Testis (tissue), 3 donors: Measurements from ENCODE around the gene TRIM8. TPM values are rescaled to one million over a fixed set of nuclear protein-coding genes. Genes with fewer than 3 reads are reported as not detected.

Source experiments
- DNase-seq: peaks from one replicate; pipeline ENCODE4 v3.0.0-alpha.2; 2019
- H3K27ac ChIP-seq, 2 donors: fragments of 200-600 bp; sonication (generic); one replicate each; pipeline ENCODE4 v1.5.1; 2019
- H3K27me3 ChIP-seq: fragments of 200-600 bp; sonication (generic); one replicate; pipeline ENCODE4 v1.5.1; 2019
- H3K36me3 ChIP-seq: fragments of 200-600 bp; sonication (generic); one replicate; pipeline ENCODE4 v1.5.1; 2017; ENCODE audit warnings: low read depth; ENCODE audit errors: missing control alignments
- H3K4me1 ChIP-seq: fragments of 200-600 bp; sonication (generic); one replicate; pipeline ENCODE4 v1.5.1; 2019
- H3K4me3 ChIP-seq, 2 donors: fragments of 200-600 bp; sonication (generic); one replicate each; pipeline ENCODE4 v1.5.1; 2017 to 2019
- H3K9me3 ChIP-seq: fragments of 200-600 bp; sonication (generic); one replicate; pipeline ENCODE4 v1.5.1; 2017
- POLR2A ChIP-seq: fragments of 450-650 bp; IDR thresholded peaks from one replicate; pipeline ENCODE4 v1.6.1; 2017; ENCODE audit warnings: antibody characterized with exemption, mild to moderate bottlenecking, moderate library complexity
- WGBS, 2 donors: methylation state at CpG; one replicate each; pipeline ENCODE4 v1.1.5; 2018; 5-methylcytosine and 5-hydroxymethylcytosine counted together
- intact Hi-C: fragments of 100-400 bp; cut with DNase I; formaldehyde crosslinking; loops from one replicate; pipeline ENCODE4 v1.15.1; 2023; ENCODE audit warnings: low total_unique reads
- polyA plus RNA-seq: library from polyadenylated mRNA; stranded (reverse); fragments of 350-450 nt; fragmentation: Illumina TruSeq; extraction: RNeasy Lipid Tissue Mini Kit (QIAGEN cat#74804); gene quantifications from one replicate; pipeline ENCODE4 v1.2.3, GENCODE V29; 2014; ENCODE audit warnings: low read depth, low replicate concordance; ENCODE audit not compliant: insufficient read depth
- total RNA-seq, 2 donors: library from RNA; depleted of rRNA; stranded (reverse); fragments of >200 nt; gene quantifications; one replicate each; pipeline ENCODE4 v1.2.3, GENCODE V29; 2016
- TF ChIP-seq, protein P1 (sequence below), 3 experiments: fragments of 450-650 bp in 2 of 3; fragments of 200-600 bp in 1 of 3; sonication (generic) in 1 of 3; IDR thresholded peaks; one replicate each; pipeline ENCODE4 v1.5.1; 2016 to 2019; ENCODE audit warnings: antibody characterized with exemption in 3 of 3, mild to moderate bottlenecking in 2 of 3, moderate library complexity in 1 of 3

The TRIM8 gene
- total and polyA plus RNA-seq, 3 donors from 2014 or later = 69.8 to 170 (median 114) TPM

DNA sequence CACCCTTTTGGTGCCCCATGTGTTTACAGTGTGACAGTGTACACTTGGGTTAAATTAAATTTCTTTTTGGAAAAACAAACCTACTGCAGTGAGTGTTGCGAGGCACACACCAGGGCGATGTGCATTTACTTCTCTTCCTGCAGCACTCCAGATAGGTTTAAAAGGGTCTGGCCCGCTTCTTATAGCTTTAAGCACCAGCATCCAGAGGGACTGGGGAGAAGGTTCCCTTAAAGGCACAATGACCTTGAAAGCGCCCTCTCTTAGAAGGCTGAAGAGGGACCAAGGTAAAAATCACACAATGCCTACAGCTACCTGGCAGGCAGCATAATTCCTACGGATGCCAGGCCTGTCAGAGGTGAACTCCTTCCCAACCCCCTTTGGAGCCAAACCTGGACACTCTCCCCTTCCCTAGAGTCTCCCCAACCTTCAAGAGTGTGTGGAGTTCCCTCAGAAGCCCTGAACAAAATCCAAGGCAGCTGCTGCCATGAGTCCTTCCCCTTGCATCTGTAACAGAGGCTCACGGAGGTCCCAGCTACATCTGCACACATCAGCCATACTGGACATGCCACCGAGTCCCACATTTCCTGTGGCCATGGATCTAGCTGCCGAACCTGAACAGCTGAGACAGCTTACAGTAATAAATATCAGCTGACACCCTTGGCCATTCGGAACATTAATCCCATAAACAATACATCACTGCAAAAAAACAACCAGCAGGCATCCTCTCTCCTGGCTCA lies 33.2 kb downstream of the TRIM8 start:
- Histone ChIP-seq H3K27me3 (no peaks in the 10 kb centered on the region), H3K27ac (peak overlapping the region; percentile 61 to 84), H3K36me3 (no peaks in the 10 kb centered on the region), H3K4me1 (peaks cover 67% of the 10 kb centered on the region), H3K9me3 (no peaks in the 10 kb centered on the region), H3K4me3 (no peak overlapping the region)
- TF ChIP-seq, protein P1, sequence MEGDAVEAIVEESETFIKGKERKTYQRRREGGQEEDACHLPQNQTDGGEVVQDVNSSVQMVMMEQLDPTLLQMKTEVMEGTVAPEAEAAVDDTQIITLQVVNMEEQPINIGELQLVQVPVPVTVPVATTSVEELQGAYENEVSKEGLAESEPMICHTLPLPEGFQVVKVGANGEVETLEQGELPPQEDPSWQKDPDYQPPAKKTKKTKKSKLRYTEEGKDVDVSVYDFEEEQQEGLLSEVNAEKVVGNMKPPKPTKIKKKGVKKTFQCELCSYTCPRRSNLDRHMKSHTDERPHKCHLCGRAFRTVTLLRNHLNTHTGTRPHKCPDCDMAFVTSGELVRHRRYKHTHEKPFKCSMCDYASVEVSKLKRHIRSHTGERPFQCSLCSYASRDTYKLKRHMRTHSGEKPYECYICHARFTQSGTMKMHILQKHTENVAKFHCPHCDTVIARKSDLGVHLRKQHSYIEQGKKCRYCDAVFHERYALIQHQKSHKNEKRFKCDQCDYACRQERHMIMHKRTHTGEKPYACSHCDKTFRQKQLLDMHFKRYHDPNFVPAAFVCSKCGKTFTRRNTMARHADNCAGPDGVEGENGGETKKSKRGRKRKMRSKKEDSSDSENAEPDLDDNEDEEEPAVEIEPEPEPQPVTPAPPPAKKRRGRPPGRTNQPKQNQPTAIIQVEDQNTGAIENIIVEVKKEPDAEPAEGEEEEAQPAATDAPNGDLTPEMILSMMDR (IDR thresholded peaks at IDR 0.05) = no peak
- TF ChIP-seq POLR2A = no peak
- 57 to 71% methylated on average over 8 to 9 of the region's 9 CpGs for WGBS, 2 donors
- DNase-seq = no peak
- intact Hi-C loops = no loop called here

GRCh38 chr10:102678068-102678400 lies 33.8 kb downstream of the TRIM8 start:
- 70 to 84% methylated on average over 9 of the region's 9 CpGs for WGBS, 2 donors
- no peak for DNase-seq
- Histone ChIP-seq H3K36me3 (no peaks in the 10 kb centered on the region), H3K27ac (peak overlapping the region in 1 of 2 donors; percentile 84), H3K4me1 (peaks cover 64% of the 10 kb centered on the region), H3K4me3 (no peak overlapping the region), H3K9me3 (no peaks in the 10 kb centered on the region), H3K27me3 (no peaks in the 10 kb centered on the region)
- intact Hi-C loops = no loop called here
- TF ChIP-seq POLR2A = no peak
- TF ChIP-seq, protein P1 (IDR thresholded peaks at IDR 0.05) = no peak

- Histone ChIP-seq H3K36me3 (no peaks in the 10 kb centered on the region), H3K4me1 (peaks cover 55% of the 10 kb centered on the region), H3K4me3 (no peak overlapping the region), H3K9me3 (no peaks in the 10 kb centered on the region), H3K27ac (no peak overlapping the region), H3K27me3 (no peaks in the 10 kb centered on the region)
- intact Hi-C loops = no loop called here
- TF ChIP-seq, protein P1 (IDR thresholded peaks at IDR 0.05) = peak; percentile 9 to 51 (median 49)
- no peak for TF ChIP-seq POLR2A
- 35 to 49% methylated on average over 5 to 9 of the region's 9 CpGs for WGBS, 2 donors
- peak; percentile 83 for DNase-seq
Observed at GRCh38 chr10:102678842-102679289, 34.6 kb downstream of the TRIM8 start.

DNA sequence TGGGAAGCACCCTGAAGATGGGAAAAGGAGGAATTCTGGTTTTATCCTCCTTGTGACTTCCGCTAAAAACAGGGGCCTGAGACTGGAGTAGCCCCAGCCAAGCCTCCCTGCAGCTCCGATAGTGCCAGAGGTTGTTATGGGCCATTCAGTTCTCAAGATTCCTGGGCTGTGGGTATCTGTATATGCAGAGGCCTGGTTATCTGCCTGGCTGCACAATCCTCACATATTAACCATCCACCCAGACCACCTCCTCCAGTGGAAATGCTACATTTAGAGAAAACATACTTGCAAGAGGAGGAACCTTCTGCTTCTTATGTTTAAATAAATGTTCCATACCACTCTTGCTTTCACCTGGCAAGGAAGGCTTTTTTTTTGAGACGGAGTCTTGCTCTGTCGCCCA lies 35.3 kb downstream of the TRIM8 start:
- H3K9me3 ChIP-seq = no peaks in the 10 kb centered on the region
- H3K4me1 ChIP-seq = peaks cover 48% of the 10 kb centered on the region
- DNase-seq = no peak
- H3K27me3 ChIP-seq = no peaks in the 10 kb centered on the region
- TF ChIP-seq POLR2A = no peak
- TF ChIP-seq, protein P1 (IDR thresholded peaks at IDR 0.05) = no peak
- intact Hi-C loops = no loop called here
- H3K27ac ChIP-seq = no peak overlapping the region
- no peaks in the 10 kb centered on the region for H3K36me3 ChIP-seq
- WGBS, 2 donors = 96 to 100% methylated on average over 4 of the region's 4 CpGs
- no peak overlapping the region for H3K4me3 ChIP-seq

GRCh38 chr10:102681696-102682095 lies 37.4 kb downstream of the TRIM8 start:
- WGBS, 2 donors = 72 to 75% methylated on average over 5 of the region's 5 CpGs
- H3K4me3 ChIP-seq = no peak overlapping the region
- no peaks in the 10 kb centered on the region for H3K9me3 ChIP-seq
- TF ChIP-seq POLR2A = no peak
- TF ChIP-seq, protein P1 (IDR thresholded peaks at IDR 0.05) = no peak
- H3K4me1 ChIP-seq = peaks cover 27% of the 10 kb centered on the region
- DNase-seq = no peak
- H3K27ac ChIP-seq = no peak overlapping the region
- H3K36me3 ChIP-seq = no peaks in the 10 kb centered on the region
- intact Hi-C loops = no loop called here
- H3K27me3 ChIP-seq = no peaks in the 10 kb centered on the region
